ENCODE data around the gene DIP2C.
"Not testable (repeated sequence)": the region's sequence is repeated elsewhere in the genome, so short reads cannot be mapped to it uniquely, and the experiment has no call there.

DIP2C gene

DNA sequence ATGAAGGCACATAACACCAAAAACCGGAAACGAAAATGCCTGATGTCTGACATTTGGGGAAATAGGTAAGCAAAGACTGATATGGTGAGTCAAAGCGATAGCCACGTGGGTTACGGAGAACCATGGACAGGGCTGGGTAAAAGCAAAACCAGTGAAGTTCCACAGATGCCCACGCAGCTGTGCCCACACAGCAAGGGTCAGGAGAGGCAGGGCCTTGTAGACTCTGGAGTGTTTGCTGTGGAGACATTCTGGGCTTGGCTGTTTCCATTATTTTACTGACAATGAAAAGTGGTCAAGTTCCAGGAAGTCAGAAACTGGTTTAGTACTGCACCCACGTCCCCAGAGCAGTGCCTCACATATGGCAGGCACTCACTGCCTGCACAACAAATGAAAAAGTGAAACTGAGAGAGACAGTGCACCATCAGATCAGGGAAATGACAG is 405.5 kb downstream of the DIP2C start:
- DNase-seq, result no peak

DNA sequence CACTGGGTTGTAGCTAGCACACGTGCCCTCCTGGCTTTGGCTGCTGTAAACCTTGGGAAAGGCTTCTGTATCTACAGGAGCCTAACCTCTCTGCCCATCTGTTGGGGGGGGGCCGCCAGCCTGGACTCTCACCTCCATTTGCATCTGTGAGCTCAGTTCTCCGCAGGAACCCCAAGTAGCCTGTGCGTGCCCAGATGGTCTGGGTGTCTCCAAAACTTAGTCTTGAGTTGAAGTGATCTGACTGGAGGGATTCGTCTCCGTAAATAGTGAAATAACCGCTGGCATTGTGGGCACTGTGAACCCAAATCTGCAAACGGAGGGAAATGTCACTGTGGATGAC is 406.4 kb downstream of the DIP2C start:
- no peak for DNase-seq

GRCh38 chr10:282294-283139 is 407.0 kb downstream of the DIP2C start:
- no peak for DNase-seq

GRCh38 chr10:279655-280054 is 409.8 kb downstream of the DIP2C start:
- DNase-seq, result no peak

GRCh38 chr10:279232-279631 is 410.2 kb downstream of the DIP2C start:
- no peak for DNase-seq

DNA sequence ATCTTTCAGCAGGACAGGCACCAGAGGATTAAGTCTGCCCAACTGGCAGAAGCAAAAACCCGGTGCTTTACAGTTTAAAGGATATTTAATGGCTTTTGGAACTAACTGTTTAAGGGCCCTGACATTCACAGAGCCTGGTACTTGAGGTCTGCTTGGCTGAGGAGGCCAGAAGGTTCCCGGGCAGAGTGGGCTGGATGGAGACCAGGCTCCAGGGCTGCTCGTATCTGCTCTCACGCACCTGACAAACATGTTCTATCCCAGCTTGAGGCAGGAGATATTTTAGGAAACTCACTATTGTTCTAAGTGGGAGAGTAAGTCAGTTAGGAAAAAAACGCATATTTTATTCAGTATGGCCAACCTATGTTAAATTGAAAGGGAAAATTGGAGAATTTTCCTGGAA is 410.8 kb downstream of the DIP2C start:
- no peak for DNase-seq

DNA sequence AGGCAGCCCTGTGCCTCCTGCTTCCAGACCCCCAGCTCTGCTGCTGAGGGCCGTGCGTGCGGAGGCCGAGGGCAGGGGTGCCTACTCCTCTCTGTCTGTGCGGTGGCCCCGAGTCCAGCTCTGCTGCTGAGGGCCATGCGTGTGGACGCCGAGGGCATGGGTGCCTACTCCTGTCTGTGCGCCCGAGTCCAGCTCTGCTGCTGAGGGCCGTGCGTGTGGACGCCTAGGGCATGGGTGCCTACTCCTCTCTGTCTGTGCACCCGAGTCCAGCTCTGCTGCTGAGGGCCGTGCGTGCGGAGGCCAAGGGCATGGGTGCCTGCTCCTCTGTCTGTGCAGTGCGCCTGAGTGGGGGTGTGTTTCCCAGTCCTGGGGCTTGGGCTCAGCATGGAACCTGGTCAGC is 411.5 kb downstream of the DIP2C start:
- no peak for DNase-seq

DNA sequence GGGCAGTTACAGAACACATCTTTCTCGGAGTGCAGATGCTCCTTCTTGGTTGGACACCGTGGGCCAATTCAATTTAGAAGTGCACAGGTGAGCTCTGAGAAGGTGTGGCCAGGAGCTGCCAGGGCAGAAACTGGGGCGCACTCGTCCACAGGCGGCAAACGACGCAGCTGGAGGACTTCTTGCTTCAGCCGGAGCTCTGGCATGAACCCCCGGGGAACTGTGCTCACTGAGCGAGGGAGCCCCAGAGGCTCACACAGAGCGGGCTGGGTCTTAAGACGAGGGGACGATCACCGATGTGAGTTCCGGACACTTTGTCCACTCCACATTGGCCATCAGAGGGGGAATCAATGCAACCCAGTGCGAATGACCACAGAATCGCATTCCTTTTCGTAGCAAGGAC is 413.8 kb downstream of the DIP2C start:
- DNase-seq, result no peak

- no peak for DNase-seq
These were observed 414.6 kb downstream of the DIP2C start for GRCh38 chr10:274866-275265.

- no peak for DNase-seq
These were observed 416.4 kb downstream of the DIP2C start for GRCh38 chr10:273088-273487.

DNA sequence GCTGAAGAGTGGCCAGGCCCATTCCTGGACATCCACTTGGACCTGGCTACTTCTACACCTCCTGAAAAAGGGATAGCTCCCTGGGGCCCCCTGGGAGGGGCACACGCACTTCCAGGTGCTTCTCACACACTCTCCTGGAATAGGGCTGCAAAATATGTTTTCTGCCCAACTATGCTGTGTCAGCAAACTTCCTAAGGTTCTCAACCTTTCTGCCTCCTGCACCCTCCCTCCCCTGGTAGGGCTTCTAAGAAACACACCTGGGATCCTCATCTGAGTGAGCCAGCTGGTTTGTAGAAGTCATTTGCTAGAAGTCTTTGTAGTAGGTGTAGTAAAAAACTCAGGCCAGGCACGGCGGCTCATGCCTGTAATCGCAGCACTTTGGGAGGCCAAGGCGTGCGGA is 417.7 kb downstream of the DIP2C start:
- no peak for DNase-seq

DNA sequence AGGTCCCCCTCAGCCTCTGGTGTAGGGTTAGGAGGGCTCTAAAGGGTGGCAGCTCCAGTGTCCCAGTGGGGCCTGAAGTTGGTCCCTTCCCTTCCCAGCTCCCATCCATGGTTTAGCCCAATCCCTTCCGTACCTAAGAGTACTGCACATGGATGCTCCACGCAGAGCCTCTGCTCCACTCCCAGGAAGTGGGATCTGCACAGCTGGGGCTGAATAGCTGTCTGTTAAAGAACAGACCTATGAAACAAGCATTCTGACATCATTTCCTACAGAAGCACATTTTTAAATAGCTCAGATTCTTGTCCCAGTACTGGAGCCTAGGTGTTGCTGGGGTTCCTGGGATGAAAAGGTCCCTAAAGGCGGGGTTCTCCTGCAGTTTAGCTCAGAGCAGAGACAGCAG is 418.3 kb downstream of the DIP2C start:
- DNase-seq, result peak; percentile 12

GRCh38 chr10:269440-270074 is 419.9 kb downstream of the DIP2C start:
- no peak for DNase-seq

GRCh38 chr10:267705-268104 is 421.8 kb downstream of the DIP2C start:
- DNase-seq, result no peak

- peak; percentile 3 for DNase-seq
These were observed 422.5 kb downstream of the DIP2C start for GRCh38 chr10:266974-267425.

- not testable (repeated sequence) for DNase-seq
These were observed 423.5 kb downstream of the DIP2C start for GRCh38 chr10:265816-266588.

- not testable (repeated sequence) for DNase-seq
These were observed 424.4 kb downstream of the DIP2C start for GRCh38 chr10:265074-265440.

GRCh38 chr10:264160-265073 is 425.1 kb downstream of the DIP2C start:
- DNase-seq, result not testable (repeated sequence)

DNA sequence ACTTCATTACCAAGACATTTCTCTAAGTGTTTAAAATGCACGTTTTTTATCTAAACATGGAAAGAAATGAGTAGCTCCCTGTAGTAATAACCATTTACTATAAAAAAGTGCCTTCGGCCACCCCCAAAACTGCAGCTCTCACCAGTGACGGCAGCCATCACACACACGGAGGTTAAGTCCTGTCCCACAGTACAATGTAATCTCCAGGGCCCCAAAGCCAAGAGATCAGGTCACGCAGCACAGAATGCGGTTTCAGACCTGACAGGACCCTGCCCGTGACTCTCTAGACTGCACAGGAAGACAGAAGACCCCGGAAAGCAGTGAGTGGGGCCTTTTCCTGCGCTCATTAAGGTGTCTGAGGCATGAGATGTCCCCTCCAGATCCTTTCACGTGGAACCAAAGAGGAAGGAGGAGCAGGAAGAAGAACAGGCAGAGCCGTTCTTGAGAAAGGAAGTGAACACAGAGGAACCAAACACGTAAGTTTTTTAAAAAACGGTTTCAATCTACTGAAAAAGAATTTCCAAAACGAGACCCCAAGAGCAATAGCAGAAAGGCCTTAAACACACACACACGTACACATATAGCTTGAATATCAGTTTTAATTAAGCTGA is 428.5 kb downstream of the DIP2C start:
- no peak for DNase-seq

DNA sequence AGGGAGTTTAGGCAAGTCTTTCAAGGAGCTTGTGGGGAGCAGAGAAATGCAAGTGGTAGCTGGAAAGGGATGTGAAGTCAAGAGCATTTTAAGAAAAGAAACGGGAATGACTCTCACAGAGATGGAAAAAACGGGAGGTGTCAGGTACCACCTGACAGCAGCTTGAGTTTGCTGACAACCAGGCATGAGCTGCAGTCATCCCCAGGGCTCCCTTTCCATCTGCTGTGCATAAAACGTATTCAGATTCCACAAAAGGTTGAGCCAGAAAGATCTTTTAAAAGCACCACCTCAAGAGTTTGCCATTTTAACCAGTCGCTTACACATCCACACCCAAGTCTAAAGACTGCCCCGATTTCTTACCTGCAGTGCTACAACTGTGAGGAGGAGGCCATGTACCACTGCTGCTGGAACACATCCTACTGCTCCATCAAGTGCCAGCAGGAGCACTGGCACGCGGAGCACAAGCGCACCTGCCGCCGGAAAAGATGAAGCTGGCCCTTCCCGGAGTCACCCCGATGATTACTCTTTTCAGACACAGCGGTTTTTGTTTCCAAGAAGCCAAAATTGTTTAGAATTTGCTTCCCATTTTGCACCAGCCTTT is 437.4 kb downstream of the DIP2C start:
- DNase-seq, result no peak

- DNase-seq, result no peak
These were observed 441.2 kb downstream of the DIP2C start for GRCh38 chr10:248307-248706.

- DNase-seq, result no peak
These were observed 442.0 kb downstream of the DIP2C start for GRCh38 chr10:247480-247879.

Data from NCI-H226 (cell line).